Suppressor macrophage treated with lipopolysaccharide for 4 hours (primary cell): ENCODE data around the gene KIAA1671.

Experiments
- DNase-seq: peaks from one replicate; pipeline ENCODE4 v3.0.0-alpha.2; 2020

Gene KIAA1671

DNA sequence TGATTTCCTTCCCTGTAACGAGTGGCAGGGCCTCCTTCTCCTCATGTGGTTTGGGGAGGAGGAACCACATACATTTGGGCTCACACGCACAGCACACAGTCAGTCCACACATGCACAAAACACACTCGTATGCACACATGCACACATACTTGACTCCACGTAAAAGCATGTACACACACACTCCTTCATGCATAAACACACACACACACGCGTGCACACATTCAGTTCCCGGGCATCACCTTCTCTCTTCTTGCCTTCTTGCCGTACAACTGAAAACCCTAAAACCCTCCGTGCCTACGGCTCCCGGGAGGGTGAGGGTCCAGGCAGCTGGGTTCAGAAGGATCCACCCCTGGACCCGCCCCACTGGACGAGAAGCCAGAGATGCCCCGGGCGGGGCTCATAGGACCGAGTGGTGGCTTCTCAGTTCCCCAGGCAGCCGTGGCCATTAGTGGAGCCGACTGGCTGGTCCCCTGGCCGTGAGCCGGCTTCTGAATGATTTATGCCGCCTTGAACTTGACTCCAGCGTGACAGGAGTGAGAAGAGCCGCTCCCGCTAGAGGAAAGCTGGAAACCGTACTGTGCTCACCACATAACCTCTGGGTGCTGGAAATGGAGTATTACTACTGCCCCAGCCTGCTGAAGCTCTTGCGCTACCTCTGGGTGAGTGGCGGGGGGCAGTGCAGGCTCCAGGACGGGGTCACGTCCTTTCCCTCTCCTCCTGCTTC lies 117.4 kb downstream of the KIAA1671 start:
- DNase-seq, result no peak

DNA sequence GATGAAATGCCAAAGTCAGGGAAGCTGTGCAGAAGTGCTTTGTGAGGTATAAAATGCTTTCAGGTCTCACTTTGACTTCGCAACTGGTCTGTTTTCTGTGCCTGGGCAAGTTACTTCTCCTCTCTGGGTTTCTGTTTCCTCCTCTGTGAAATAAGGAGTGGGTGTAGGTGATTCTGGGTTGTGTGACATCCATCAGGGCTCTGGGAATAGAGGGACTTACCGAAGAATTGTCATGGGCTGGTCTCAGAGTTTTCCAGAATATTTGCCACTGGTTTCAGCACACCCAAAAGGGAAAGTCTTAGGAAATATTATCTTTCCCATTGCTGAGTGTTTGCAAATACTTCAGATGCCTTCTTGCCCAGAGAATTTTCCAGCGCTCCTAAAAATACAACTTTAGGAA lies 118.4 kb downstream of the KIAA1671 start:
- DNase-seq, result peak; percentile 51

DNA sequence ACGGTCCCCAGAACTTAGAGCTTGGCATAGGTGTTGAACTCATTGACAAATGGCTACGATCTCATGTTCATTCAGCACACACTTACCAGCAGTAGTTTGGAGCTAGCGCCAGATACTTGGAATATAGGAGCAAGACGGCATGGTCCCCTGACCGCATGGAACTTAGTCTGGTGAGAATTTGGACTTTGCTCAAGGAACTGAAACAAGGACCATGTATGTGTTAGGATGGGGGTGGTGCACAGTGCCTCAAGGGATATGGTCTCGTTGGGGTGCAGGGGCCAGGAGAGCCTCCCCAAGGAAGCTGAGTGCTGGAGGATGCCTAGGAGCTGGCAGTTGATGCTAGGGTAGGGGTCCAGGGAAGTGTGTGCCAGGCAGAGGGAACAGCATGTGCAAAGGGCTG lies 119.2 kb downstream of the KIAA1671 start:
- DNase-seq, result no peak

DNA sequence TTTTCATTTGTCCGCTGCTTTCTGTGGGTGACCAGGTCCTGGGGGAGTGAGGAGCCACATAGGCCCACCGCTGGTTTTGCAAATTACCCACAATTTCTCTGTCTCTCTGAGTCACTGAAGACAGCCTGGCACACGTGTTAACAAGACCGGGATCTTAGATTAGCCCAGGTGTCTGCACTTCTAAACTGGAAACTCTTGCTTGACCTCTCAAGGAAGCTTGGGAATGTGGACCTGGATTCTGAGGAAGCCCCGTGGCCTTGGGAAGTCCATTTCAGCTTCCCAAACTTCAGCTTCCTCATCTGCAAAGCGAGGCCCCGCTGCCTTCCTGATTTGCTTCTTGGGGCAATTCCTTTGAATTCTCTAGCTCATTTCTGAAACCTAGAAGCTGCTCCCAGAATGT lies 119.9 kb downstream of the KIAA1671 start:
- DNase-seq, result no peak

DNA sequence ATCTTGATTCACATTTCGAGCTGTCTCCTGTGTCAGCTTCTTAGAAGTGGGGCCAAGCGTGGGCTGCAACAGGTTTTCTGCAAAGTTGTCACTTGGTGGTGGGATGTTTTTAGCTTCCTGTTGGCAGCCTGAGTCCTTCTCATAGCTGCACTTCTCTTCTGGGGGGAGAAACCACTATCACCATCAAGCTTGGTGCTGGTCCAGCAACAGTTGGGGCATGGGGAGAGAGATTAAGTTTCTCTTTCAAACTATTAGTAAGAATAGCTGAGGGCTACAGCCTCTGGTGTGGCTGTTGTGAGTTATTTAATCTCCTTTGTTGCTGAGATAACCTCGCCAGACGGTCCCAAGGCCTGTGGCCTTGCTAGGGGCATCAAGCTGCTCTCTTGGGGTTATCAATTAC lies 123.8 kb downstream of the KIAA1671 start:
- DNase-seq, result no peak

DNA sequence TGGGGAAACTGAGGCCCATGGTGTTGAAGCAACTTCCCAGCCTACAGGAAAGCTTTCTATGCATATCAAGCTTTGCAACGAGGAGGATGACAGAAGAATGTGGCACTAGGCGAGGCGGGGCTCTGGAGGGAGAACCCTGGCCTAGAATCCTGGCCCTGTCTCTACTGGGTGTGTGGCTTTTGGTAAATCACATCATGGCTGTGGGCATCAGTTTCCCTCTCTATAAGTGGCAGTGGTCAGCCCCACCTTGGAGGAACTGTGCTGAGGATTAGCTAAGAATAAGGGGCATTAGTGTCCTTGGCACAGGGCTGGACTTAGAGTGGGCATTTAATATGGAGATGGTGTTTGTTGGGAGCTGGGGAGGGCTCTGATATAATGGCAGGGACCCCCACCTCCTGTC lies 124.5 kb downstream of the KIAA1671 start:
- no peak for DNase-seq

DNA sequence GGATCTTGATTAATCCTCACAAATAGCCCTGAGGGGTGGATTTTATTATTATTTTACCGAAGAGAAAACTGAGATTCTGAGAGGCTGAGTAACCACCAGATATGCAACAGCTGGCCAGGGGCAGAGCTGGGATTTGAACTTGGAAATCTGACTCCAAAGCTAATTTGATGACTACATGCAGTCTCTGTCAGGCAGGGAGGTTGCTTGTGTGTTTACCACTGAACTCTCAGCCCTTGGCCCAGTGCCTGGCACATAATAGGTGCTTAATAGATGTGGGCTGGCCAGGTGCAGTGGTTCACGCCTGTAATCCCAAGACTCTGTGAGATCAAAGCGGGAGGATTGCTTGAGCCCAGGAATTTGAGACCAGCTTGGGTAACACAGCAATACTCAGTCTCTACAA lies 125.4 kb downstream of the KIAA1671 start:
- DNase-seq, result no peak

DNA sequence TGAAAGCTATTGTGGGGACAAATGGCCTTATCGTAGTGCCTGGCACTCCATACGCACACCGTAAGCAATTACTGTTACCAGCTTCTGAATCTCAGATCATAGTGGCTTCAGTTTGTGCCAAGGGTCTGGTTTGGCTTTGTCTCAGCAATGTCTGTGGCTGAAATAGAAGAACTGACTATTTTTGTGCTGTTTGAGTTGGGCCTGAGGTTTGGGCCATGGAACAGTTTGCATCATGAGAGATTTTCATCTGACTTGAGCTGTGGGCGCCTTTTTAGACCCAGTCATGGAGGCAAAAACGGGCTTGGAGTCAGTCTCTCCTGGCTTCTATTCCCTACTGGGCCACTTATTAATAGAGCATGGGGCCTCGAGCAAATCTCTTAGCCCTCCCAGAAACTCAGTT lies 126.1 kb downstream of the KIAA1671 start:
- DNase-seq, result no peak

DNA sequence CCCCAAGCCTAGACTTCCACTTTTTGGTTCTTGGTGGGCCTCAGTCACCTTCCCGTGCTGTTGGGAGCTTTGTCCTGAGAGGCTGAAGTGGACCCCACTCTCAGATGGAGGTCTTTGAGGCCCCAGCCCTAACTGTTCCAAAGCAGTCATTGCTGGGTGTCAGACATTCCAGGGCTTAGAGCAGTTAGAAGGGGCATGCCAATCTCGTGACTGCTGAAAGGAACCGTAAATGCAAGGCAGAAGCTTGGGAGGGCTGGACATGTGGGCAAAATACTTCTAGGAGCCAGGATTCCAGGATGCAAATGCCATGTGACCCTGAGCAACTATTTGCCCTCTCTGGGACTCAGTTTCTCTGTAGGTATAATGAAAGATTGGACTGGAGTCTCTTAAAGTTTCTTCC lies 128.3 kb downstream of the KIAA1671 start:
- no peak for DNase-seq

DNA sequence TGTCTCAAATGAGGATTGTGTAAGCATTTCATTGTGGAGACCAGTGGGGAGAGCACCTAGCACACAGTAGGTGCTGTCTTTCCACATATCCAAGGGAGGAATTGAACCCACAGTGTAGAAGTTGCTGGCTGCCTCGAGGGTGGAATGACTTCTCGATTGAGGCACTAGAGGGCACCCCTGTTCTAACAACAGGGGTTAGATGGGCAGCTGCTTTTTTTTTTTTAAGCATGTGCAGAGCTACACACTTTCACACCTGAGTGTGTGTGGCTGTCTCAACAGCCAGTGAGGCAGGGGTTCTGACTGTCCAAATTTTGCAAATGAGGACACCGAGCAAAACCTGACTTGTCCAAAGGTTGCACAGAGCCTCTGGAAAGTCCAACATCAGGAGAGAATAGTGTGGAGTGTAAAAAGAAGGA lies 128.9 kb downstream of the KIAA1671 start:
- DNase-seq, result no peak

DNA sequence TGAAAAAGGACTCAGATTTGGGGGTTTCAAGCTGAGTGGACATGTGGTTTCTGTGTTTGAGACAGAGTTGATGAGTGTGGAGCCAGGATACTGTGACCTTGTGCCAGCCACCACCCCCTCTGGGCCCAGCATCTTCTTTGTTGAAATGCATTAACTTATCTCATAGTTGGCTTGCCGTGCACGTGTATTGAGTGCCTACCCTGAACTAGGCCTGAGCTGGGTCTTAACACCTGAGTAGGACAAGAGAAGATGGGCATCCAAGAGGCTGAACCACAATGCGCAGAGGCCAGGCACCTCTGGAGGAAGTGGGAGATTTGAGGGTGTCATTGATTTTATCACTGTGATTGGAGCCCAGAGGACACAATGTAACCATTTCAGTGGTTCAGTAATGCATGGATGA lies 129.6 kb downstream of the KIAA1671 start:
- DNase-seq, result no peak

DNA sequence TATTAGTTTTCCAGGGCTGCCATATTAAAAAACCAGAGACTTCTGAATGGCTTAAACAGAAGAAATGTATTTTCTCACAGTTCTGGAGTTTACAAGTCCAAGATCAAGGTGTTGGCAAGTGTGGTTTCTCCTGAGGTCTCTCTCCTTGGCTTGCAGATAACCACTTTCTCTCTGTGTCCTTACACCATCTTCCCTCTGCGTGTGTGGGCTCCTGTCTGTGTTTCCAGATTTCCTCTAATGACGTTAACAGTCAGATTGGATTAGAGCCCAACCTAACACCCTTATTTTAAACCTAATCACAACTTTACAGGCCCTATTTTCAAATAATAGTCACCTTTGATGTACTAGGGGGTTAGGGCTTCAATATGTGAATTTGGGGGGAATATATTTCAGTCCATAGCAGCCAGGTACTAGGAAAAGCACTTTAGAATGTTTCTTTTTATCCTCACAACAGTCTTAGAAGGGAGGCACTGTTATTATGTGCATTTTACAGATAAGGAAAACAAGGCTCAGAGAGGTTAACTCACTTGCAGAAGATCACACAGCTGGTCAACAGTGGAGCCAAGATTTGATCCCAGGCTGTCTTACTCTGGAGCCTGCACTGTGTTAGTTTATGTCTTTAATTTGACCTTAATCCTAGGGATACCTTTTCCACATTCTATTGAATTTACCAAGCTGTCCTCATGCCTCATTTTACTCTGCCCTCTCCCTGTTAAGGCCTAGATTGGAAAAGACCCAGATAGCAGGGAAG lies 130.7 kb downstream of the KIAA1671 start:
- no peak for DNase-seq

DNA sequence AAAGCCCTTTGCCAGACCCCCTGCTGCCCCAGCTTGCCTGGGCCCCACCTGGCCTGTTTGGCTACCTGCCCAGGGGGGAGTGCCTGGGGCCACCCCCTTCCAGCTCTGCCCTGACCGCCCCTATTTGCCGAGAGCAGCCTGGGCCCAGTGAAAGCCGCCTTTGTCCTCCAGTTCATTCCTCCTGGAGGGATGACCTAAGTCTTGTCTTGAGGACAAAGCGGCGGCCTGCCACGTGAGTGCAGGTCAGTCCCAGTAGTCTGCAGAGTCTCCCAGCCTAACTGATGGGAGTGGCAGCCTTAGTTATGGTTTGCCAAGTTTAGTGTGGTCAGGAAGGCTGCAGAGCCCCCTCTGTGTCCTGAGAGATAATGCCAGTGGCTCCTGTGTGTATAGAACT lies 131.3 kb downstream of the KIAA1671 start:
- DNase-seq, result no peak

DNA sequence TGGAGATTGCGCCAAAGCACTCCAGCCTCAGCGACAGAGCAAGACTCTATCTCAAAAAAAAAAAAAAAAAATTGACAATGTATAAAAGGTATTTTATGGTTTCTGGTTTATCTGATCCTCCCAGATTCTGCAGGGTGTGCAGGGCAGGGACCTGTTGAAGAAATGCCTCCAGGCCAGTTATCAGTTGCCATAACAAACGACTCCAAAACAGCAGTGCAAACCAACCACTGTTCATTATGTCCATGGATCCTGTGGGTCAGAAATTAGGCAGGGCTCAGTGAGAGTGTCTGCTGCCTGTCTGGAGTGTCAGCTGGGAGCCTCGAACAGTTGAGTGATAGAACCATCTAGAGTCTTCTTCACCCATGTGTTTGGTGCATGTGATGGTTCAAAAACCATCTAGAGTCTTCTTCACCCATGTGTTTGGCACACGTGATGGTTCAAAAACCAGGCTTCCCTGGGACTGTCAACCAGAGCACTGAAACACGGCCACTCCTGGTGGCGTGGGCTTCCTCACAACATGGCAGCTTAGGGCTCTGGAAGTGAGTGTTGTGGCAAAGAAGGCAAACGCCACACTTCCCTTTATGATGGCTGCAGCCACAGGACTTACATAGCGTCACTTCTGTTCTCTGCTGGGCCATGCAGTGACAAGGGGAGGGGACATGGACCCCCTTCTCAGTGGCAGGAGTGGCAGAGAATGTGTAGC lies 132.0 kb downstream of the KIAA1671 start:
- no peak for DNase-seq

DNA sequence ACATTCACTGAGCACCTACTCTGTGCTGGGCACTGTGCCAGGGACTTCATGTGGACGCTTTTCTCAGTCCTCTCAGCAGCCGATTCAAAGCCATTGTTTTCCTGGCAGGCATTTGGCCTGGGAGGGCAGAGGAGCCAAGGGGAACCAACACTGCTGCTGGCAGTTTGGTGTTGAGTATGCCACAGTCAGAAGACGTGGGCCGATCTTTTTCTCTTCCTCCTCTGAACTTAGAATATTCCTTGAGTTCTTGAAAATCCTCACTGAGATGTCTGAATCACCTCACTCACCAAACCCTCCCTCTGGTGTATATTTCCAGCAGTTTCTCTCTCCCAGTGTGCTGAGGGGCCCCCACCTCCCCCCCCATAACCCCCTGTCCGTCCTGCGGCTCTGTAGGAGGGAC lies 132.6 kb downstream of the KIAA1671 start:
- DNase-seq, result no peak

DNA sequence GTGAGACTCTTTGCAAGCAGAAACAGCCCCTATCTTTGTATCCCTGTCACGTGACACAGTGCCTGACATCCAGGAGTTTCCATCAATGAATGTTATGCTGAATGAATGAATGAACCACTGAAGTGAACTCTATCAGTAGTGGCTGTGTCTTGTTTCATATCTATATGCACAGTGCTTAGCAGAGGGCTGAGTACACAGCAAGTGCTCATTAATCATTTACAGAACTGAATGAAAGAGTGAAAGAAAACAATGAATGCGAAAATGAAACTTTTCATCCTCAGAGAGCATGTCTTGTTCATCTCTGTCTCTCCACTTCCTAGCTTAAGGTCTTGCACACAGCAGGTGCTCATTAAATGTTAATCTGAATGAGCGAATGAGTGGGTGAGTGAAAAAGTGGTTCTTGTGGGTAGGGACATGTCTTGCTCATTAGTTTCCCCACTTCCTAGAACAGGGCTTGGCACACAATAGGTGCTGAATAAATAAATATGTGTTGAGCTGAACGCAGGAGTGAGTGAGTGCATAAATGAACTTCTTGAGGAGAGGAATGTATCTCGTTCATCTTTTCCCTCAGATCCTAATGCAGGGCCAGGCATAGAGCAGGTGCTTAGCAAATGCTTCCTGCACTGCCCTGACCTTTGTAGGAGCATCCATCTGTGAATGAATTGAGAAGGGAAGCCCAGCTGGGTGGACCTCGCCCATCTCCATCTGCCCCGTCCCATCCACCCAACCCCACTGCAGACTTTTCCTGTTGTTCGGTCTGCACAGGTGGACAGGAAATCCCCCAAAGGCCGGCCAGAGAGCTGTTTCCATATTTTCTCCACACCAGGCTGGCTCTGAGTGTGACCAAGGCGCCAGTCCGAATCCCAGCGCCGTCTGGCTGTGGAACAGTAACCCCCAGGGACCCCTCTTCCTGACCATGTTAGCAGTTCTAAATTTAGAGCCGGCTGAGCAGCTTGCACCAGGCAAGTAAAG lies 133.7 kb downstream of the KIAA1671 start:
- DNase-seq, result peak; percentile 7

DNA sequence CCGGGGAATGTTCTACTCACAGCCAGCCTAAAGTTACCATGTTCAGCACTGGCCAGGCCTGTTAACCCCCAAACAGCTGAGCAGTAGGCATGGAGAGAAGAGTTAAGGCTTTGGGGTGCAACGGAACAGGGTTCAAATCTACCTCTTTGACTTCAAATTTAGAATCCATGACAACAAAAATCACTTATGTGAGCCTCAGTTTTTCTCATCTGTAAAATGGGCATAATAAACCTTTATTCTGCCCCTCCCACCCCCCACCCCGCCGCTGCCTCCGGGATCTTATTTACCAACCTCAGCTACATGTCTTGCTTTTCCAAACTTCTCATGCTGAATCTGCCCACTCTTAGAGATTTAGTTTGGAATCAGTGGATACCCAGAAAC lies 134.4 kb downstream of the KIAA1671 start:
- DNase-seq, result no peak

DNA sequence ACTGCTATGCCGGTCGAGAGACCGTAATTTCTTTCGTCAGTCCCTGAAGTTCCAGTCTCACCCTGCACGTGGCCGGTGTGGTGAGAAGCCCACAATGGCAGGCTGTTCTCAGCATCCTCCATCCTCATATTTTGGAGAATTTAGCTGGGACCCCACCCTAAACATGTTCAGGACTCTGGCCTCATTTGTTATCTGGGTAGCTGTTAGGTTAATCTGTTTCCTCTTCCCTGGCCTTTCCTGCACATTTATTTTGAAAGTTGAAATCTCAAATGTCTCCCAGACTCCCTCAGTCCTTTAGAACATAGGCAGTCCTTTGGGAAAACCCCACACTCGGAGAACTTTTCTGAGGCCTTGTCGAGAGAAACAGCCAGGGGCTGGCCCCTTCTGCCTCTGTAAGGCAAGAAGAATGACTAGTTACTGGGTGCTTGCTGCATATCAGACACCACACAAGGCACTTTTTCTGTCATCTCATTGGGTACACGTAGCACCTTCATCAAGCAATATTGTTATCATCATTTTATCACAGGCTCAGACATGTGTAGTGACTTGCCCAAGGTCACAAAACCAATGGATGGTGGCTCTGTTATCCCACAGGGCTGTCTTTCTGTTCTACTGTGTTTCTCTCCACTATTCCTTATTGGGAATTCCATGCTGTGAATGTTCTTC lies 137.8 kb downstream of the KIAA1671 start:
- DNase-seq, result no peak

DNA sequence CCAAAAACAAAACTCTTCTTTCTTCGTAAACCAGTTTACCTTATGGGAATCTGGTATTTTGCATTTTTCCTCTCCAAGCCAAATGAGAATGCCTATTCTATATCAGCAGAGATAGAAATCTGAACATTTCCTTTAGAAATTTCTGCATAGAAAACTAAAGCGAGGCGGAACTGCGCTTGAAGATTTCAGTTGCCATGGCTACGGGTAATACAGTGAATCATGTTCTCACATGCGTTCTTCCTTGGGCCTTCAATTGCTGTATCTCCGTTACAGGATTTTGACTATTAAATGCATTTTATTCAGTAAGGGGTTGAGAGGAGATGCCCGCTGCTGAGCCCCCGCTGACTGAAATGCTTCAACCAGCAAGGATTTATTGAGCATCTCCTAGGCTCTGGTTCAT lies 138.9 kb downstream of the KIAA1671 start:
- no peak for DNase-seq

DNA sequence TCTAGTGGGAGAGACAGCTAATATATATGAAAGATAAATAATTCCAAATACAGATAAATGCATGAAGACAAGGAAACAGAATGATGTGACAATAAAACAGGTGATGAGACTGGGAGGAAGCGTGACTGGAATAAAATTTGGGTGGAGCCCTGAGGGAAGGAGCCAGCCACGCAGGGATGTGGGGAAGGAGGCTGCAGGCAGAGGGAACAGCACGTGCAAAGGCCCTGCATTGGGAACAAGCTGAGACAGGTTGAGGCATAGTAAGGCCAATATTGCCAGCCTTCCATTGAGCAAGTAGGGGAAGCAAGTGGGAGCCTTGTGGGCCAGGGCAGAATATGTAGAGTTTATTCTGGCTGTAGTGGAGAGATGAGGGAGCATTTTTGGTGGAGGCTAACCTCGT lies 139.6 kb downstream of the KIAA1671 start:
- DNase-seq, result no peak

DNA sequence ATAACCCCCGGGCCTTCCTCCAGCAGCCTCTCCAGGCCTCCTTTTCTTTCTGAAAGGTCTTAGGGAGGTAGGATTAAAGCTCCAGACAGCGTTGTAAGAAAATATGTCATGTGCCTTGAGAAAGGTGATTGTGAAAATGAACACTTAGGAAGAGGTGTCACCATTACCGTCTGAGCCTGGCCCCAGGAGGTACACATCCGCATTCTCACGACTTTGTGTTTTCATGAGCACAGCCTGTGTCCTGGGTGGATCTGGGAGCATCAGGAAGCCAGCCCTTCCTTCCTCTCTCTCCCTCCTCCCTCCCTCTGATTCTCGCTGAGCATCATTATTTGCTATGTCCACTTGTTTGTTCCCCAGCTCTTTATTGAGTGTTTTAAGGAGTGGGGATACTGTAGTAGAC lies 142.1 kb downstream of the KIAA1671 start:
- DNase-seq, result no peak

DNA sequence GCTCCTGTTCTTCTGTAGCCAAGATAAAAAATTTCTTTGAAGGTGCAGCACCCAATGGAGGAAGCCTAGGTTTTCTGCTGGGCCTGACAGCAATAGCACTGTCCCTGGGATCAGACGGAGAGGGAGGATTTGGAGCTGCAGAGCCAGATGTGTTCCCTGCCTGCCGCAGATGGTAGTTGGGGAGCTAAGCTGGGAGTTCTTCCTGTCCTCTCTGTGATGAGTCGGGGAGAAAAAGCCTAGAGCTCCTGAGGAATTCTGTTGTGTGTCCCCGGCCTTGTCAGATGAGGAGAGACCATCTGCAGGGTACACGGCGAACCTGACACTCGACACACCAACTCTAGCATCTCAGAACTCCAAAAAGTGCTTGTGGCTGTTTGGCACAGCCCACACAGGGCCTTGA lies 143.4 kb downstream of the KIAA1671 start:
- DNase-seq, result no peak
